Muscle layer of duodenum (tissue), 2 donors: ENCODE data around the gene RPL29.
A peak's percentile ranks its signal among the peaks of the same experiment; 100 is the strongest.

Source experiments
- H3K27ac ChIP-seq: one replicate; pipeline ENCODE4 v1.7.0; 2013; ENCODE audit warnings: mild to moderate bottlenecking, low read length
- H3K27me3 ChIP-seq: one replicate; pipeline ENCODE4 v1.7.0; 2013; ENCODE audit warnings: low read depth, mild to moderate bottlenecking, control low read depth, low read length
- H3K36me3 ChIP-seq, 2 donors: one replicate each; pipeline ENCODE4 v1.7.0; 2013; ENCODE audit warnings: low read length in 2 of 2, control low read depth in 1 of 2, mild to moderate bottlenecking in 1 of 2; ENCODE audit not compliant: insufficient read depth in 2 of 2, control insufficient read depth in 1 of 2
- H3K4me1 ChIP-seq, 2 donors: one replicate each; pipeline ENCODE4 v1.7.0; 2013; ENCODE audit warnings: low read length in 2 of 2, mild to moderate bottlenecking in 2 of 2, control low read depth in 1 of 2, moderate library complexity in 1 of 2; ENCODE audit not compliant: insufficient read depth in 2 of 2, control insufficient read depth in 1 of 2
- H3K4me3 ChIP-seq, 2 donors: one replicate each; pipeline ENCODE4 v1.7.0; 2013; ENCODE audit warnings: low read length in 2 of 2, low read depth in 1 of 2, mild to moderate bottlenecking in 1 of 2
- H3K9me3 ChIP-seq, 2 donors: one replicate each; pipeline ENCODE4 v1.7.0; 2013; ENCODE audit warnings: low read length in 2 of 2, control low read depth in 1 of 2, mild to moderate bottlenecking in 1 of 2; ENCODE audit not compliant: control insufficient read depth in 1 of 2
- donor health status: healthy.

RPL29 gene

GRCh38 chr3:51959651-51960050 is 36.0 kb downstream of the RPL29 start:
- peaks cover 0 to 35% of the 10 kb centered on the region in 2 donors for H3K4me1 ChIP-seq

GRCh38 chr3:51958603-51959521 is 36.8 kb downstream of the RPL29 start:
- H3K27ac ChIP-seq: no peak overlapping the region
- no peak overlapping the region for H3K4me3 ChIP-seq
- H3K27me3 ChIP-seq: no peaks in the 10 kb centered on the region
- peaks cover 0 to 27% of the 10 kb centered on the region in 2 donors for H3K4me1 ChIP-seq
- no peaks in the 10 kb centered on the region for H3K9me3 ChIP-seq
- H3K36me3 ChIP-seq: peaks cover 4 to 26% of the 10 kb centered on the region in 2 donors

More at GRCh38 chr3:51959651-51960050, 36.0 kb downstream of the RPL29 start:
- no peak overlapping the region for H3K4me3 ChIP-seq
- no peaks in the 10 kb centered on the region for H3K27me3 ChIP-seq
- peaks cover 4 to 26% of the 10 kb centered on the region in 2 donors for H3K36me3 ChIP-seq
- H3K27ac ChIP-seq: no peak overlapping the region
- no peaks in the 10 kb centered on the region for H3K9me3 ChIP-seq

- H3K4me3 ChIP-seq: no peak overlapping the region
- no peak overlapping the region for H3K27ac ChIP-seq
- H3K27me3 ChIP-seq: no peaks in the 10 kb centered on the region
- H3K9me3 ChIP-seq: no peaks in the 10 kb centered on the region
- H3K36me3 ChIP-seq: peaks cover 4 to 26% of the 10 kb centered on the region in 2 donors
- H3K4me1 ChIP-seq: peaks cover 0 to 21% of the 10 kb centered on the region in 2 donors
Observed at GRCh38 chr3:51957520-51958205, 38.0 kb downstream of the RPL29 start.

- no peaks in the 10 kb centered on the region for H3K27me3 ChIP-seq
- peaks cover 0 to 21% of the 10 kb centered on the region in 2 donors for H3K36me3 ChIP-seq
- H3K4me3 ChIP-seq: peak overlapping the region in 1 of 2 donors; percentile 60
- no peak overlapping the region for H3K27ac ChIP-seq
- H3K9me3 ChIP-seq: no peaks in the 10 kb centered on the region
- H3K4me1 ChIP-seq: peaks cover 0 to 14% of the 10 kb centered on the region in 2 donors
Observed at GRCh38 chr3:51955893-51956770, 39.6 kb downstream of the RPL29 start.

GRCh38 chr3:51955175-51955892 is 40.4 kb downstream of the RPL29 start, which contains the start of gene GPR62:
Gene GPR62 (plus strand): TSS chr3:51955381. CDS start chr3:51955653, 272 bp downstream.
- Histone ChIP-seq H3K27ac (no peak within 1 kb of the TSS), H3K4me1 (peaks cover 0 to 14% of the 10 kb centered on the region in 2 donors), H3K27me3 (no peaks in the 10 kb centered on the region), H3K9me3 (no peaks in the 10 kb centered on the region), H3K36me3 (peaks cover 0 to 14% of the 10 kb centered on the region in 2 donors), H3K4me3 (peak within 1 kb of the TSS in 1 of 2 donors; percentile 60)

- Histone ChIP-seq H3K4me3 (no peak overlapping the region), H3K4me1 (peaks cover 0 to 14% of the 10 kb centered on the region in 2 donors), H3K36me3 (peaks cover 0 to 13% of the 10 kb centered on the region in 2 donors), H3K9me3 (no peaks in the 10 kb centered on the region), H3K27ac (no peak overlapping the region), H3K27me3 (no peaks in the 10 kb centered on the region)
Observed at GRCh38 chr3:51954713-51955112, 41.0 kb downstream of the RPL29 start.

GRCh38 chr3:51954105-51954504 is 41.6 kb downstream of the RPL29 start:
- no peaks in the 10 kb centered on the region for H3K9me3 ChIP-seq
- no peak overlapping the region for H3K27ac ChIP-seq
- no peaks in the 10 kb centered on the region for H3K27me3 ChIP-seq
- no peak overlapping the region for H3K4me3 ChIP-seq
- peaks cover 0 to 14% of the 10 kb centered on the region in 2 donors for H3K4me1 ChIP-seq
- peaks cover 0 to 11% of the 10 kb centered on the region in 2 donors for H3K36me3 ChIP-seq

- H3K27ac ChIP-seq: no peak overlapping the region
Observed at GRCh38 chr3:51953445-51953844, 42.2 kb downstream of the RPL29 start.

GRCh38 chr3:51950899-51951298 is 44.8 kb downstream of the RPL29 start:
- no peak overlapping the region for H3K4me3 ChIP-seq
- no peaks in the 10 kb centered on the region for H3K9me3 ChIP-seq
- no peaks in the 10 kb centered on the region for H3K27me3 ChIP-seq
- H3K4me1 ChIP-seq: peaks cover 0 to 4% of the 10 kb centered on the region in 2 donors
- H3K27ac ChIP-seq: no peak overlapping the region
- H3K36me3 ChIP-seq: peaks cover under 1 to 24% of the 10 kb centered on the region in 2 donors

More at GRCh38 chr3:51953445-51953844, 42.2 kb downstream of the RPL29 start:
- peaks cover 0 to 6% of the 10 kb centered on the region in 2 donors for H3K36me3 ChIP-seq
- H3K4me1 ChIP-seq: peaks cover 0 to 14% of the 10 kb centered on the region in 2 donors
- H3K4me3 ChIP-seq: no peak overlapping the region
- no peaks in the 10 kb centered on the region for H3K9me3 ChIP-seq
- no peaks in the 10 kb centered on the region for H3K27me3 ChIP-seq

GRCh38 chr3:51949121-51949520 is 46.6 kb downstream of the RPL29 start:
- Histone ChIP-seq H3K27me3 (no peaks in the 10 kb centered on the region), H3K9me3 (no peaks in the 10 kb centered on the region), H3K36me3 (peaks cover 5 to 38% of the 10 kb centered on the region in 2 donors), H3K4me1 (no peaks in the 10 kb centered on the region), H3K27ac (no peak overlapping the region), H3K4me3 (no peak overlapping the region)
